ENCODE measurements around the gene EEF2K.

Gene EEF2K

GRCh38 chr16:22252317-22252716, 46.2 kb downstream of the EEF2K start:
- DNase-seq (ENCODE audit: low read depth), result no peak

GRCh38 chr16:22253272-22253671, 47.2 kb downstream of the EEF2K start:
- DNase-seq (ENCODE audit: low read depth), result no peak

GRCh38 chr16:22255335-22255734, 49.3 kb downstream of the EEF2K start:
- no peak for DNase-seq (ENCODE audit: low read depth)

GRCh38 chr16:22257440-22257839, 51.4 kb downstream of the EEF2K start:
- no peak for DNase-seq (ENCODE audit: low read depth)

- DNase-seq (ENCODE audit: low read depth), result no peak
Observed at GRCh38 chr16:22260490-22260889, 54.4 kb downstream of the EEF2K start.

- no peak for DNase-seq (ENCODE audit: low read depth)
Observed at GRCh38 chr16:22262460-22262859, 56.4 kb downstream of the EEF2K start.

GRCh38 chr16:22264786-22265185, 58.7 kb downstream of the EEF2K start:
- peak; percentile 18 for DNase-seq (ENCODE audit: low read depth)

- DNase-seq (ENCODE audit: low read depth), result peak; percentile 41
Observed at GRCh38 chr16:22265351-22265750, 59.3 kb downstream of the EEF2K start.

GRCh38 chr16:22266546-22266945, 60.5 kb downstream of the EEF2K start:
- no peak for DNase-seq (ENCODE audit: low read depth)

GRCh38 chr16:22267764-22268163, 61.7 kb downstream of the EEF2K start:
- DNase-seq (ENCODE audit: low read depth), result no peak

GRCh38 chr16:22270525-22270924, 64.4 kb downstream of the EEF2K start:
- no peak for DNase-seq (ENCODE audit: low read depth)

- DNase-seq (ENCODE audit: low read depth), result peak; percentile 35
Observed at GRCh38 chr16:22272870-22273650, 67.0 kb downstream of the EEF2K start.

- no peak for DNase-seq (ENCODE audit: low read depth)
Observed at GRCh38 chr16:22274916-22275315, 68.8 kb downstream of the EEF2K start.

GRCh38 chr16:22278441-22279230, 72.6 kb downstream of the EEF2K start:
- DNase-seq (ENCODE audit: low read depth), result no peak

- no peak for DNase-seq (ENCODE audit: low read depth)
Observed at GRCh38 chr16:22282254-22282892, 76.3 kb downstream of the EEF2K start.

GRCh38 chr16:22284637-22285036, 78.6 kb downstream of the EEF2K start:
- DNase-seq (ENCODE audit: low read depth), result peak; percentile 85

GRCh38 chr16:22285080-22285479, 79.0 kb downstream of the EEF2K start:
- DNase-seq (ENCODE audit: low read depth), result no peak

- no peak for DNase-seq (ENCODE audit: low read depth)
Observed at GRCh38 chr16:22291020-22291419, 84.9 kb downstream of the EEF2K start.

- DNase-seq (ENCODE audit: low read depth), result peak; percentile 35
Observed at GRCh38 chr16:22291860-22292318, 85.8 kb downstream of the EEF2K start.

GRCh38 chr16:22292320-22292719, 86.2 kb downstream of the EEF2K start:
- DNase-seq (ENCODE audit: low read depth), result no peak

- no peak for DNase-seq (ENCODE audit: low read depth)
Observed at GRCh38 chr16:22293137-22294106, 87.3 kb downstream of the EEF2K start.
